ENCODE data around the gene RAB26. TPM values are rescaled to one million over a fixed set of nuclear protein-coding genes. Genes with fewer than 3 reads are reported as not detected.
"Not testable (repeated sequence)": the region's sequence is repeated elsewhere in the genome, so short reads cannot be mapped to it uniquely, and the experiment has no call there.

Gene RAB26
- total RNA-seq, 4 donors from 2014 or later, result 17.9 to 33.8 (median 24.3) TPM

DNA sequence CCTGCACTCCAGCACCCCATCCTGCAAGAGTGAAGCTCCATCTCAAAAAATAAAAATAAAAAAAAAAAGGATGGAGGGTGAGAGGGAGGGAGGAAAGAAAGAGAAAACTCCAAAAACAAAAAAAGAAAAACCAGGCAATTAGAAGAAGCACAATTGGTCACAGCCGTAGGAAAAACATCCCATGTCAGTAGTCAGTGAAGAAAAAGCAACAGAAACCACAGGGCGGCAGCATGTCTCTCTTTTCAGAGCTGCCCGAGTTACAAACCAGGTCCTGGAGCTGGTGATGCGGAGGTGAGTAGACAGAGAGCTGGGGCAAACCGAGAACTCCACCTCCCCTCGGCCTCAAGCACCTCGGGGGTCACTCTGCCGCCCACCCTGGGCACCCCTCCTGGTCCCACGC, 27.1 kb upstream of the RAB26 start:
- Histone ChIP-seq H3K27ac (peak overlapping the region in 2 of 4 donors; percentile 1 to 96), H3K4me1 (peaks cover 0 to 44% (median 0%) of the 10 kb centered on the region in 4 donors)
- not testable (repeated sequence) for H3K4me3 ChIP-seq, H3K9me3 ChIP-seq, H3K36me3 ChIP-seq, H3K27me3 ChIP-seq
- peak in 1 of 3 donors; percentile 64 for DNase-seq
- TF ChIP-seq, protein P1, sequence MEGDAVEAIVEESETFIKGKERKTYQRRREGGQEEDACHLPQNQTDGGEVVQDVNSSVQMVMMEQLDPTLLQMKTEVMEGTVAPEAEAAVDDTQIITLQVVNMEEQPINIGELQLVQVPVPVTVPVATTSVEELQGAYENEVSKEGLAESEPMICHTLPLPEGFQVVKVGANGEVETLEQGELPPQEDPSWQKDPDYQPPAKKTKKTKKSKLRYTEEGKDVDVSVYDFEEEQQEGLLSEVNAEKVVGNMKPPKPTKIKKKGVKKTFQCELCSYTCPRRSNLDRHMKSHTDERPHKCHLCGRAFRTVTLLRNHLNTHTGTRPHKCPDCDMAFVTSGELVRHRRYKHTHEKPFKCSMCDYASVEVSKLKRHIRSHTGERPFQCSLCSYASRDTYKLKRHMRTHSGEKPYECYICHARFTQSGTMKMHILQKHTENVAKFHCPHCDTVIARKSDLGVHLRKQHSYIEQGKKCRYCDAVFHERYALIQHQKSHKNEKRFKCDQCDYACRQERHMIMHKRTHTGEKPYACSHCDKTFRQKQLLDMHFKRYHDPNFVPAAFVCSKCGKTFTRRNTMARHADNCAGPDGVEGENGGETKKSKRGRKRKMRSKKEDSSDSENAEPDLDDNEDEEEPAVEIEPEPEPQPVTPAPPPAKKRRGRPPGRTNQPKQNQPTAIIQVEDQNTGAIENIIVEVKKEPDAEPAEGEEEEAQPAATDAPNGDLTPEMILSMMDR (IDR thresholded peaks at IDR 0.05), result peak in 4 of 6 experiments; percentile 18 to 27 (median 22)

GRCh38 chr16:2121853-2122252, 26.6 kb upstream of the RAB26 start:
- DNase-seq, result no peak
- Histone ChIP-seq H3K4me3 (peak overlapping the region in 1 of 4 donors; percentile 21), H3K27me3 (no peaks in the 10 kb centered on the region), H3K9me3 (no peaks in the 10 kb centered on the region), H3K4me1 (peaks cover 0 to 44% (median under 1%) of the 10 kb centered on the region in 4 donors), H3K27ac (peak overlapping the region in 2 of 4 donors; percentile 1 to 96), H3K36me3 (no peaks in the 10 kb centered on the region)
- TF ChIP-seq, protein P1 (IDR thresholded peaks at IDR 0.05), result no peak

- peak overlapping the region in 2 of 4 donors; percentile 8 to 96 for H3K27ac ChIP-seq
- H3K27me3 ChIP-seq, result no peaks in the 10 kb centered on the region
- peaks cover 0 to 45% (median 2%) of the 10 kb centered on the region in 4 donors for H3K4me1 ChIP-seq
- no peak for TF ChIP-seq POLR2A (IDR thresholded peaks at IDR 0.05)
- TF ChIP-seq, protein P1 (IDR thresholded peaks at IDR 0.05), result no peak
- no peak overlapping the region for H3K4me3 ChIP-seq
- no peak for DNase-seq
- no peaks in the 10 kb centered on the region for H3K9me3 ChIP-seq
- no peaks in the 10 kb centered on the region for H3K36me3 ChIP-seq
These were observed 26.0 kb upstream of the RAB26 start for GRCh38 chr16:2122429-2122828.

DNA sequence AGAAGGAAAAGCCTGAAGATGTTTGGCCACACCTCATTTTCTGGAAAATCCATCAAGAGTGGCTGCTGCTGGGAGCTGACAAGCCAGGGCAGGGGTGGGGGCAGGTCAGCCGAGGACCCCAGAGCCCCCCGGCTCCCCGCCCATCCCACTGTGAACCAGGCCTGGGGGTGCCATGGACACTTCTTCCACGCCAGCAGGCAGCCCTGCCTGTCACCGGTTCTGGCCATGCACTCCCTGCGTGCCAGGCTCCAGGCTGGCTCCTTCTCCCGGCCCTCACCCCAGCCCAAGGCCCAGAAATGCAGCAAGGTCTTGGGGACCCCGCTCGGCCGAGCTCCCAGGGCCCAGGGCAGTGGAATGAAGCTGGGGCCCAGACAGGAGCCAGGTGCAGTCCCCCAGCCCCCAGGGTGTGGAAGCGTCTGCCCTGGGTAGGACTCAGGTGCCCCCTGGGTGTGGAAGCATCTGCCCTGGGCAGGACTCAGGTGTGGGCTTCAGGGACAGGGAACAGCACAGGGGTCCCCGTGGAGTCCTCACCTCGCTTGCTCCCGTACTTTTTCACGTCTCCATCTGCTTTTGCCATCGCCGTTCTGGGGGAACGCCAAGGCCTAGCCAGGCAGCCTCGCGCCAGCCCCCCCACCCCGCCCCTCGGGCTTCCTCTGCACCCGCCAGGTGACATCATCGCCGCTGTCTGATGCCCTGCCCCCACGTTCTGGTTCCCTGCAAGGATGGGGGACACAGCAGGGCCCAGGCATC, 25.3 kb upstream of the RAB26 start:
- H3K9me3 ChIP-seq, DNase-seq, H3K27me3 ChIP-seq, H3K36me3 ChIP-seq: not testable (repeated sequence)
- Histone ChIP-seq H3K27ac (peak overlapping the region in 2 of 4 donors; percentile 88 to 96), H3K4me1 (peaks cover 0 to 48% (median 2%) of the 10 kb centered on the region in 4 donors), H3K4me3 (peak overlapping the region in 1 of 4 donors; percentile 37)

- Histone ChIP-seq H3K27ac (peak overlapping the region; percentile 71 to 96 (median 81)), H3K4me3 (peak overlapping the region in 1 of 4 donors; percentile 37), H3K4me1 (peaks cover 0 to 54% (median 8%) of the 10 kb centered on the region in 4 donors)
- DNase-seq, H3K9me3 ChIP-seq, H3K27me3 ChIP-seq, H3K36me3 ChIP-seq: not testable (repeated sequence)
These were observed 24.6 kb upstream of the RAB26 start for GRCh38 chr16:2123706-2124376.

GRCh38 chr16:2124377-2124693, 24.1 kb upstream of the RAB26 start:
- Histone ChIP-seq H3K27ac (peak overlapping the region; percentile 71 to 96 (median 81)), H3K4me1 (peaks cover 0 to 57% (median 10%) of the 10 kb centered on the region in 4 donors), H3K4me3 (peak overlapping the region in 2 of 4 donors; percentile 11 to 37)
- H3K36me3 ChIP-seq, H3K27me3 ChIP-seq, H3K9me3 ChIP-seq, DNase-seq: not testable (repeated sequence)

DNA sequence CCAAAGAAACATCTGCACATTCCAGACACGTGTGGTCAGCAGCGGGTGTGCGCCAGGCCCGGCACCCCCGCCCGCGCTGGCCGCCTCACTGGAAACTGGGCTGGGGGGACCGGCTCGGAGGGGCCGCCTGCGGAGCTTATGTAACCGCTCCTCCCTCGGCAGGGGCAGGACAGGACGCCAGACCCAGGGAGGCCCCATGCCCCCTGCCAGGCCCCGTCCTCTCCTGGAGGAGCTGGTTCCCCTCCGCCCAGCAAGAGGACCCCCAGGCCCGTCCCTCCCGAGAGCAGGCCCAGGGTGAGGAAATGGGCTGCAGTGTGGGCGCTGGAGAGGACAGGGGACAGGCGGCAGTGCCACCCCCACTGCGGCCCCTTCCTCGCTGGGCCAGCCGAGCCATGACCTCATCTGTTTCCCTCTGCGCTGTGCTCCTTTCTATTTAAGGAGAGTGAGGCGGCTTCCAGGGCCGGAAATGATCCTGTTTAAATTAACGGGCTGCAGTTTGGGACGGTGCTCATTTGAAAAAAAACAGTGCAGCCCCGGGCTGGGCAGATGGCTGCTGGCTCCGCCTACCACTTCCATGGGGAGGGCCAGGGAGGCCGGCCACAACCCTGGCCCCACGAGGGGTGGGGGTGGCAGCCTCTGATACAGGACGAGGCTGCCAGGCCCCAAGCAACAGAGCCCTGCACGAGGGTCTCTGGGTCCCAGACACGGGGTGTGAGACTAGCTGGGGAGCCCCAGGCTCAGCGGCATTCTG, 23.6 kb upstream of the RAB26 start:
- peaks cover 0 to 57% (median 10%) of the 10 kb centered on the region in 4 donors for H3K4me1 ChIP-seq
- DNase-seq, result peak in 1 of 3 donors; percentile 53
- H3K9me3 ChIP-seq, result not testable (repeated sequence)

DNA sequence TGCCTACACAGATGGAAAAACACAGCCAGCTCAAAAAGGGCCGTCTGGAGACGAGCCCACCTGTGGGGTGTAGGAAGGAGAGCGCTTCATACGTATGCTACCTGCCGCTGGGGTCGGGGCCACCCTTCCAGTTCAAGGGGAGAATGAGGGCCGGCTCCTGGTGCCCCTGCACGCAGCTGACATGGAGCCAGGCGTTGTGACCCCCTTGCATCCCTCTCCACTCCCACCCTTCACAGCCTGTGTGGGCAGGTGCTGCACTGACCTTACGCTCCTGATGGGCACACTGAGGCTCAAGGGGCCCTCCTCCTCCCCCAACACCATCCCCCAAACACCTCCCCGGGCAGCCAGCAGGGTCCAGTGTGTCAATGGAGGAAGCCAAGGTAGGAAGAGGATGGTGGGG, 22.8 kb upstream of the RAB26 start:
- H3K4me3 ChIP-seq, result peak overlapping the region in 1 of 4 donors; percentile 37
- peaks cover 0 to 57% (median 10%) of the 10 kb centered on the region in 4 donors for H3K4me1 ChIP-seq
- H3K36me3 ChIP-seq, H3K9me3 ChIP-seq, H3K27me3 ChIP-seq, DNase-seq: not testable (repeated sequence)
- H3K27ac ChIP-seq, result peak overlapping the region; percentile 71 to 96 (median 81)

More for the DNA sequence above, 23.6 kb upstream of the RAB26 start:
- Histone ChIP-seq H3K27ac (peak overlapping the region; percentile 71 to 96 (median 81)), H3K4me3 (peak overlapping the region in 2 of 4 donors; percentile 11 to 37)
- H3K36me3 ChIP-seq, H3K27me3 ChIP-seq: not testable (repeated sequence)

- H3K27ac ChIP-seq, result peak overlapping the region; percentile 40 to 96 (median 80)
- H3K4me3 ChIP-seq, H3K36me3 ChIP-seq, DNase-seq, H3K27me3 ChIP-seq, H3K9me3 ChIP-seq: not testable (repeated sequence)
- peaks cover 0 to 57% (median 10%) of the 10 kb centered on the region in 4 donors for H3K4me1 ChIP-seq
These were observed 22.2 kb upstream of the RAB26 start for GRCh38 chr16:2126161-2126743.

DNA sequence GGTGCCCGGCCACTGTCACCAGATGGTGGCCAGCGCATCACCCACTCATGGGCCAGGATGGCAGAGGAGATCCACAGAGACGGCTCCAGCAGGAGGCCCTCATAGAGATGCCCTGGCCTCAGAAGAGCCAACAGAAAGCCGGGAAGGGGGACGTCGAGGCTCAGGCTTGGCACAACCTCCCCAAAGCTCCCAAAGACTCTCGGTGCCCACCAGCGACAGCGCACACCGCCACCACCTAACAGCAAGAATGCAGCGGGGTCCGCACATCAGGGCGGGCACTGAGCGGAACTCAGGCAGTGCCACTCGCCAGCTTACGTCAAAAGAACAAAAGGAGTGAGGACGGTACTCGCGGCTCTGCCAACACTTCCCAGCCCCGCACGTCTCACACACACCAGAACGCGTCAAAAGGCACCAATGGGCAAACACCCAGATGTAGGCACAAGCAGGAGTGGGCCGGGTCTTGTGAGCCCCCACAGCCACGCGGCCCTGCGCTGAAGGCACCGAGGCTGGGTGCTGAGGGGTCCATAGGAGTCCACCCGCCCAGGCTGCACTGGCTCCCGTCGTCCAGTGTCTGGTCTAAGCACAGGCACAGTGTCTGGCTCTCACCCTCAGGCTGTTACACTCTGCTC, 21.4 kb upstream of the RAB26 start:
- H3K36me3 ChIP-seq, DNase-seq, H3K27me3 ChIP-seq, H3K9me3 ChIP-seq, H3K4me3 ChIP-seq: not testable (repeated sequence)
- Histone ChIP-seq H3K4me1 (peaks cover 0 to 57% (median 10%) of the 10 kb centered on the region in 4 donors), H3K27ac (peak overlapping the region; percentile 40 to 96 (median 80))
